Activated CD4-positive, CD25-positive, alpha-beta regulatory T cell treated with anti-CD3 and anti-CD28 coated beads, Interleukin-2, amount 50 U/mL, for 72 hours (primary cell): ENCODE results near the gene SCN4A.
A peak's percentile ranks its signal among the peaks of the same experiment; 100 is the strongest.
"Not testable (repeated sequence)": the region's sequence is repeated elsewhere in the genome, so short reads cannot be mapped to it uniquely, and the experiment has no call there.

Experiments used
- DNase-seq: peaks from one replicate; pipeline ENCODE4 v3.0.0; 2021

The SCN4A gene

DNA sequence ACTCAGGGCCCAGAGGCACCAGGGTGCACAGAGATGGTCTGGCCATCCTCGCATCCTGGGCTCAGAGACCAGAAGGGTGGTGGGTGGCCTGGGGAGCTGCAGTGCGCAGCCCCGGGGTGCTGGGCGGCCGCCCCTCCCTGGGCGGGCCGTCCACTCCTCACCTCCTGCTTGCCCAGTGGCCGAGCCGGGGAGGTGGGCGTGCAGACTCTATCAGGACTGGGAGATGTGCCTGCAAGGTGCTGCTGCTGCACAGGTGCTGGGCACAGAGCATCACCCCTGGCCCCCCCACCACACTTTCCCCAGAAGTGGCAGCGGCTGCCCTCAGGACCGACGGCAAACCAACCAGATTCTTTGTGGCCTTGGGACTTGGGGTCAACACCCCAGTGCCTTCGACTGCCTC lies at the start of gene SCN4A:
SCN4A (minus strand) TSS at position 123 of the 400 bp plus-strand sequence; CDS start at position 46, 77 bp downstream.
- DNase-seq = no peak

DNA sequence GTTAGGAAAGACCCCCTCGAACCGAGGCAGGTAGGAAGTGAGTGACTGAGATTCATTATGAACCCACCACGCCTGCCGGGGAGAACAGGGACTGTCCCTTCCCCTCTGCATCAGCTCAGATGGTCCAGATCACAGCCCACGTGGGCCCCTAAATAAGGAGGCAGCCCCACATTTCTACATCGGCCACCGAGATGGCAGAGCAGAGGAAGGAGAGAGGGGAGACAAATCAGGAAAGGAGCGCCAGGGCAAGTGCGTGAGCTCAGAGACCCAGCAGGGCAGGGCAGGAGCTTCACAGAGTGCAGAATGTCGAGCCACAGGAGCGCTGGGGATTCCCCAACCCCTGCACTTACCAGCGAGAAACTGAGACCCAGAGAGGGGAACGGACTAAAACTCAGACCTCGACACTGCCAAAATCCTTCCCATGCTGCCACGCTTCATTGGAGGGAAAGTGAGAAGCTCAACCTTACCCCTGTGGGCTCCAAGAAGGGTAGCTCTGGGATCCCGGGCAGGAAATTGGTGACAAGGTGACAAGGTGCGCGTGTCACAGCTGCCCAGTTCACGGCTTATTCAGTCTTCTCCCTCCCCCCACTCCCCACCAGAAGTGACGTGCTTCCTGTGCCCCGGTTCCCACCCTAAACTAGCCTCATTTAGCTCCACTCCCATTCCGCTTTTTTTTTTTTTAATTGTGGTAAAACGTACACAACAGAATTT lies 47.5 kb upstream of the SCN4A start, which contains the start of gene ICAM2:
ICAM2 (minus strand) TSS at position 578 of the 711 bp plus-strand sequence. CDS start 13,942 bp downstream, outside the sequence.
- DNase-seq = peak; percentile 74

DNA sequence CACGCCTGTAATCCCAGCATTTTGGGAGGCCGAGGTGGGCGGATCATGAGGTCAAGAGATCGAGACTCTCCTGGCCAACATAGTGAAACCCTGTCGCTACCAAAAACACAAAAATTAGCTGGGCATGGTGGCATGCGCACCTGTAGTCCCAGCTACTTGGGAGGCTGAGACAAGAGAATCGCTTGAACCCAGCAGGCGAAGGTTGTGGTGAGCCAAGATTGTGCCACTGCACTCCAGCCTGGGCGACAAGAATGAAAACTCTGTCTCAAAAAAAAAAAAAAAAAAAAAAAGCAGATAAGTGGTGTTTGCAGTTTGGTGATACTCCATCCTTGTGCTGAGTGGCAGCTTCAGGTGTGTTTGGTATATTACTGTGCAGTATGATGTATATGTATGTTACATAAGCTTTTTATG lies 46.8 kb upstream of the SCN4A start:
- DNase-seq = not testable (repeated sequence)

DNA sequence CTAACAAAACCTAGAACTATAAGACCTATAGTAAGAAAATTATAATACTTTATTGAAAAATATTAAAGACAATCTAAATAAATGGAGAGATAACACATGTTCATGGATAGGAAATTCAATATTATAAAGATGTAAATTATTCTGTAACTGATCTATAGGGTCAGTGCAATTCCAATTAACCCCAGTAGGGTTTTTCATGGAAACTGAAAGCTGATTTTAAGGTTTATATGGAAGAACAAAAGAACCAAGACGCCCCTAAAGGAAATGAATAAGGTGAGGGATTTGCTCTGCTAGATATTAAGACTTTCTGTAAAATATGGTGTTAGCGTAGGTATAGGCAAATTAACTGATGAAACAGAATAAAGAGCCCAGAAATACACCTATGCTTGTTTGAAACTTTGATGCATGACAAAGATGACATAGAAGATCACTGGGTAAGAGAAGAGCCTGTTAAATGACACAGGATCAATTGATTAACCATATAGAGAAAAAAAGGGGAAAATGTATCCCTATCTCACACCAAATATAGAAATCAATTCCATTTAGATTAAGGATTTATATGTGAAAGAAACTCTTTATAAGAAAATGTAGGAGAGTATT lies 44.8 kb upstream of the SCN4A start:
- no peak for DNase-seq

DNA sequence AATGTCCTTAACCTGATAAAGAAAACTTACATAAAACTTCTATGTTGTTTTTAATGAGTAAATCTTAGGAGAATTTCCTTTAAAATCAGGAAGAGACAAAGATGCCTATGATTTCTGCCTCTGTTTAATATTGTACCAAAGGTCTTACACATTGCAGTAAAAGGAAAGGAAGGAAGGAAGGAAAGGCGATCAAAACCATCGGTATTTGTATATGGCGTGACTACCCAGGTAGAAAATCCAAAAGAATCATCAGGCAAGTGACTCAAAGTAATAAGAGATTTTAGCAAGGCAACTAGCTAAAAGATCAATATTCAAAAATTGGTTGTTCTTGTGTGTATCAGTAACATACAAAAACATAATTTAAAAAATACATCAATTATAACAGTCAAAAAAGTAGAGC lies 44.3 kb upstream of the SCN4A start:
- DNase-seq = no peak

DNA sequence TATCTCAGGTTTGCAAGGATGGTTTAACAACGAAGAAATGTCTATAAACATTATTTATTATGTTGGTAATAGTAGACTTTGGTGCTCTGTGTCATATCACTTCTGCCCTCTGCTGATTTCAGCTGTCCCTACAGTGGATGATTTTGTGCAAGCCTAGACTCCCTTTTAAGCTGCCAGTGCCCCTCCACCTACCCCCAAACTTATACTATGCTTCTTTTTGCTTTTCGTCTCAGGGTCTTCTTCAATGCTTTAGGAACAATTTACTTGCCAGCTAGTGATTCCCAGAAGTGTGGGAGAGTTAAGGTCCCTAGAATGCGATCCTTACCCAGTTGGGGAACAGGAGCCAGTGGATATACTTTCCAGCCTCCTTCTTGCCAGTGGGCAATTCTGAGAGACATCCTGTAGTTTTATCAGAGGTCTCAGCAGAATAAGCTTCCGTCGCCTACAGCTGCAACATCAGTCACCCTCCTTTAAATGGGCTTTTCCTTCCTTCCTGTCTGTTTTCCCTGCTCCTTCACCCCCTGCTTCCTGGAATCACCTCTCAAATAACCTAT lies 43.6 kb upstream of the SCN4A start:
- no peak for DNase-seq

DNA sequence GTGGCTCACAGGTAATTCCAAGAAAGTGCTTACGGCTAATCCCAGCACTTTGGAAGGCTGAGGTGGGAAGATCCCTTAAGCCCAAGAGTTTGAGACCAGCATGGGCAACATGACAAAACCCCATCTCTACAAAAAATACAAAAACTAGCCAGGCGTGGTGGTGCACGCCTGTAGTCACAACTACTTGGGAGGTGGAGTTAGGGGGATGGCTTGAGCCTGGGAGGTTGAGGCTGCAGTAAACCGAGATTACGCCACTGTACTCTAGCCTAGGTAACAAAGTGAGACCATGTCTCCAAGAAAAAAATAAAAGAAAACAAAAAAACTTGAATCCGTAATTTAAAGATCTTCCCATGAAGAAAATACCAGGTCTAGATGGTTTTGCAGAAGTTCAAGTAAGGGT lies 42.7 kb upstream of the SCN4A start:
- DNase-seq = no peak

DNA sequence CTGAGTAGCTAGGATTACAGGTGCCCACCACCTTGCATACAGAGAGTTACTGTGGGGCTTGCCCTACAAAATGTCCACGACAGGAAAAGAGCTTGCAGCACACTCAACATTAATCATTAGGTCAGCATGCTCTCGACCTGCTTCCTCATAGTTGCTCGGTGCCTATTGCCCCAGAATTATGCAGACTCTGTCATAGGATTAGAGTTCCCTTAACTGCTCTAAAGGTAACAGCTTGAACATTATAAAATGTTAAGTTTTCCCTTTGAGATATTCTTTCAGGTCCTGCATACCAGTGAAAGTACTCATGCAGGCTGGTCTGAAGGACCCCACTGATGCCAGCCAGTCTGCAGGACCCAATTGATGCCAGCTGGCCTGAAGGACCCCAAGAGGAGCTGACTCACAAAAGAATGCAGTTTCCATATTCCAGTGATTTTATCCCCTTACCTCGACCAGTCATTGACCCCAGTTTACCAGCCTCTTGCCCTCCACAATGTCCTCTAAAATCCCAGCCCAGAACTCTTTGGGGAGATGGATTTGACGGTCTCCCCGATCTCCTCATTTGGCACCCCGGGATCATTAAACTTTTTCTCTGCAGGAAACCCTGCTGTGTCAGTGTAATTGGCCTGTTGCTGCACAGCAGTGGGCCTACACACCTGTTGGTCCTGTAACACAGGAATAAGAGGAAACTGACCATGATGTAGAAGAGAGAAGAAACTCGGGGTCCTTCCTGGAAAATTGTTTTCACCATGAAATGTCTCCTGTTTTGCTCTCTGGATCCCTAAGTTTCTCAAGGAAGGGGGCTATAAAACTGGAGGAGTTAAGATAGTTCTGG lies 37.1 kb upstream of the SCN4A start:
- peak; percentile 20 for DNase-seq

DNA sequence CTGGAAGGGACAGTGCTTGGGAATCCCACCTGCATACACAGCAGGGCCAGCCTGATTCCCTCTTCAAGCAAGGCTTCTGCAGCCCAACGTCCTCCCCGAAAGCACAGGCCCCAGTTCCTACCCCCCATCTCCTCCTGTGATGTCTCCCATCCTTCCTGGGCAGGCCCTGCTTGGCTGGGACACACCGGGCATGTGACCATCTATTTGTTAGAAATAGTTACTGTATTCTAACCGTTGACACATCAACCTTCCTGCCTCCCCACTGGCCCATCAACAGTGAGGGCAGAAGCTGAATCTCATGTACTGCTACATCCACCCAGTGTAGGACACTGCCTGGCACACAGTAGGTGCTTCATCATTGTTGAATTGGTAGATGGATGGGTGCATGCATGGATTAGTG lies 36.1 kb upstream of the SCN4A start:
- no peak for DNase-seq

DNA sequence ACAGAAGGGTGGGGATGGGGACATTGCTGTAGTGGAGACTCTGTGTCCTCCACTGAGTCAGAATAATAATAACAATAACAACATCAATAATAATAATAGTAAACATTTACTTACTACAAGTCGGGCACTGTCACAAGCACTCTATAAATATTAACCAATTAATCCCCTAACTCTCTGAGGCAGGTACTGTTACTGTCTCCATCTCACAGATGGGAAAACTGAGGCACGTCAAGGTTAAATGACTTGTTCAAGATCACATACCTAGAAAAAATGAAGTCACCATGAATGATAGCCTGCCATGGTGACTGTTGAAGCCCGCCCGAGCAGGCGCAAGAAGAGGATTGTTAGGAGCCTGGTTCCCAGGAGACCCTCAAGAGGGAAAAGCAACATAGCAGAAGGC lies 35.6 kb upstream of the SCN4A start:
- peak; percentile 6 for DNase-seq

DNA sequence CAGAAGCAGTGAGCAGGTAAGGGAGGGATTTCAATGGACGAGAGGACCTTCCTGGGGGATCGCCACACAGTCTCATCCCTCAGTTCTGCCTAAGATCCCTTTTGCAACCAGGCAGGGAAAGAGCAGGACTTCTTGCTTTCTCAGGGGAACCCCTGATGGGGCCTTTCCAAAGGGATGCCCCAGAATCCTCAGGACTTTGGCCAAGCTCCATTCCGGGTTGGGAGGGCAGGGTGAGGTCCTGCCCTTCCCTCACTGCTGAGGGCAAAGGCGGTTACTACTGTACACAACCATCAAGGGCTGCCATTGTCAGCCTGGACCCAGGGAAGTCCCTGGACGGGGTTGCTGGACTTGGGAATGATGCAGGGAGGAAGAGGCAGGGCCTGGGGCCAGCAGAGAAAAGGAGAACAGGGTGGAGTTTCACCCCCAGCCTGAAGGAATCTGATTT lies 35.1 kb upstream of the SCN4A start:
- DNase-seq = peak; percentile 17

DNA sequence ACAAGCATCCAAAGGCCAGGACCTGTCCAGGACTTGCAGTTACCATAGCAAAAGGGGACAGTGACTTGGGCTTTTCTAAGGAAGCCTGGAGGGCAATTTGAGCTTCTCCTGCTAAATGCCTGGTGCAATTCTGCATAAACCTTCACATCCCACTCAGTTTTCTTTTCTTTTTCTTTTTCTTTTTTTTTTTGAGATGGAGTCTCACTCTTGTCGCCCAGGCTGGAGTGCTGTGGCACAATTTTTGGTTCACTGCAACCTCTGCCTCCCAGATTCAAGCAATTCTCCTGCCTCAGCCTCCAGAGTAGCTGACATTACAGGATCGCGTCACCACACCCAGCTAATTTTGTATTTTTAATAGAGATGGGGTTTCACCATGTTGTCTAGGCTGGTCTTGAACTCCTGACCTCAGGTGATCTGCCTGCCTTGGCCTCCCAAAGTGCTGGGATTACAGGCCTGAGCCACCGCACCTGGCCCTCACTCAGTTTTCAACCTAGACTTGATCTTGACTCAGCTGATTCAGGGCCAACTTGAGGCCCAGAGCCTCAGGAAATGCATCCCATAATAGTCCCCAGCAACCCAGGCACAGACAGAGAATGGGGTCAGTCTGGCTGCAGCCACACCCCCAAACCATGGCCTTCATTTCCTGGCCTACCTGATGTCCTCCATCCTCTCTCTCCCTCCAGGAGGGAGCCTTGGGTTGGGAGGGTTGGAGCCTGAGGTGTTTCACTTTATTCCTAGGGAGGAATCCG lies 34.5 kb upstream of the SCN4A start:
- not testable (repeated sequence) for DNase-seq

DNA sequence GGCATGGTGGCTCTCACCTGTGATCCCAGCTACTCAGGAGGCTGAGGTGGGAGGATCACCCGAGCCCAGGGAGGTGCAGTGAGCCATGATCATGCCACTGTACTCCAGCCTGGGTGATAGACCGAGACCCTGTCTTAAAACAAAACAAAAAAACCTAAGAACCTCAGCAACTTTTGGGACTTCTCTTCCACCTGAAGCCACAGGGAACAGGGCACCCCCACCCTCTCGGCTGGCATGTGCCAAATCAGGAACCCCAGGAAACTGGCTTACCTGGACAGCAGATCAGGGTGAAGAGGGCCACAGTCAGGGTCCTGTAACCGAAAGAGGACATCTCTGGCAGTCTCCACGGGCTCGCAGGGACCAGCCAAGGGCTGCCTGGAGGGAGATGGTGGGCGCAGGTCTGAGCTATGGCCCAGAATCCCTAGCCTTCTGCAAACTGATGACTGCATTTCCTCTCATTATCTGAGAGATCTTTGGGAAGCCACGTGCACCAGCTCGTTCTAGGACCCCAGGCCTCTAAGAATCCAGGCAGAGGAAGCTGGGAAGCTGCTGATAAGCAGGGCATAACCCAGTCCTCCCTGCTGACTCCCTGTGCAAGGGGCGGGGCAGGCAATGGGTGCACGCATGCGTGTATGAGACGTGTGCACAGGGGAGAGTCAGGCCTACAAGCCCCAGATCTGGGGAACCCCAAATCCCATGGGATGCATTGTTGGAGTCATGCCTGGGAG lies 33.8 kb upstream of the SCN4A start:
- peak; percentile 14 for DNase-seq

DNA sequence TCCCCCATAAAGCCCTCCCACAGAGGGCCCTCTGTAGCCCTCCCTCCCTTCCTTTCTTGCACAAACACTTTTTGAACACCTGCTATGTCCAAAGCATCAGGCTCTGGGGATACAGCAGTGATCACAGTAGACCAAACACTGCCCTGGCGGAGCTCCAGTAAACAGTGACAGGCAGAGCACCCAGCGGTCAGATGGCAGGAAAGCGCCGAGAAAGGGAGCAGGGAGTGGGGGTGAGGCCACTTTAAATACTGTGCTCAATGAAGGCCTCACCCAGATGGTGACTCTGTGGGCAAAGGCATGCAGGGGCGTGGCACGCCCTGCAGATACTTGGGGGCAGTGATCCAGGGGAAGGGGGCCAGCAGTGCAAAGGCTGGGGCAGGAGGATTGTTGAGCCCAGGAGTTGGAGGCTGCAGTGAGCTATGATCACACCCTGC lies 33.0 kb upstream of the SCN4A start:
- DNase-seq = no peak

DNA sequence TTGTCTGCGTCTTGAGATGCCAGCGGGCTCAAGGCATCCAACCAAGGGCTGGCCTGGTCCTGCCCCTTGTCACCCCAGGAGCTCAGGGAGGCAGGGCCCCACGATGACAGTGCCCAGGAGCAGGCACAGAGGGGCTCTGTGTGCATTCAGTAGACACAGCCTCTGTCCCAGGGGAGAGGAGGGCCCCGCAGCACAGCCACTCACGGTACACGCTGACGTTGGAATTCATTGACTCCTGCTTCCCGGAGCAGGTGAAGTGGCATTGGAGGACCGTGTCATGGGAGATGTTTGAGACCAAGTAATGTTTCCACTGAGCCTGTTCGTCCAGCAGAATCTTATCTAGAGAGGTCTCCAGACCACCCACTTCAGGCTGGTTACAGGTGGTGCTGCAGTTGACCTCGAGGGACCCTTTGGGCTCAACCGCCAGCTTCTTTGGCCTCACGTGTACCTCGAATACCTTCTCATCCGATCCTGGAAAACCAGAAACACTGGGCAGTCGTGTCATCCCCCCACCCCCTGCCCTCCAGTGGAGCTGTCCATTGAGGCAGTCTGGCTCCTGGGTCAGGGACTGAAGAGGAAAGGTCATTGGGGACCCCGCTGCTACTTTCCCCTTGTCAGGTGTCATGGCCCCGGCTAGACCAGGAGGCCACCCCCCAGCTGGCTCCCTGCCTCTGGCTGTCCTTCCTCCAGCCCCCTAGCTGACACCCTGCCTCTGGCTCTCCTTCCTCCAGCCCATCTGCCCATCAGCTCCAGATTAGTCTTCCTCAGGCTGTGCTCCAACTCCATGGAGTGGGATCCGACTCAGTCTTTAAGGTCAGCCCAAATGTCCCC lies 32.4 kb upstream of the SCN4A start:
- DNase-seq = peak; percentile 23

DNA sequence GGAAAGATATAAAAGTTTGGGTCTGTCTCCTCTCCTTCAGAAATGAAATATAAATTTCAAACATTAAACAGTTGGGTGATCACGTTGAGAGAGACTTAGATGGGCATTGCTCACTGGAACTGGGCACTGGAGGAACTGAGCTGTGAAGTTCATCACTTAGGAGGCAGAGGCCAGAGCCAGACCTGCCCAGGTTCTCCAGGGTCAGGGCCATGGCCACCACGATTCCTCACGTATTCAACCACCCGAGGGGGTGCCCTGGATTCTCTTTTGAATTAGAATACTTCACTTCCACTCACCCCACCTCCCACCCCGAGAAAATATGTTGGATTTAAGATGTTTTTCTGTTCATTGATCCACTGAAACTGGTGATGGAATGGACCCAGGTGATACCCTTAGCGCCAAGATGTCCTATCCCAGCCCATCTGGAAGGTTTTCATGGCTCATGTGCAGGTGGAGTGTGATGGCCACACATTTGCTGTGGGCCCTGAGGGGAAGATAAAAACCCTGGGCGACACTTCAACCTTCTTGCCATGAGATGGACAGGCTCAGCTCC lies 31.6 kb upstream of the SCN4A start:
- no peak for DNase-seq

DNA sequence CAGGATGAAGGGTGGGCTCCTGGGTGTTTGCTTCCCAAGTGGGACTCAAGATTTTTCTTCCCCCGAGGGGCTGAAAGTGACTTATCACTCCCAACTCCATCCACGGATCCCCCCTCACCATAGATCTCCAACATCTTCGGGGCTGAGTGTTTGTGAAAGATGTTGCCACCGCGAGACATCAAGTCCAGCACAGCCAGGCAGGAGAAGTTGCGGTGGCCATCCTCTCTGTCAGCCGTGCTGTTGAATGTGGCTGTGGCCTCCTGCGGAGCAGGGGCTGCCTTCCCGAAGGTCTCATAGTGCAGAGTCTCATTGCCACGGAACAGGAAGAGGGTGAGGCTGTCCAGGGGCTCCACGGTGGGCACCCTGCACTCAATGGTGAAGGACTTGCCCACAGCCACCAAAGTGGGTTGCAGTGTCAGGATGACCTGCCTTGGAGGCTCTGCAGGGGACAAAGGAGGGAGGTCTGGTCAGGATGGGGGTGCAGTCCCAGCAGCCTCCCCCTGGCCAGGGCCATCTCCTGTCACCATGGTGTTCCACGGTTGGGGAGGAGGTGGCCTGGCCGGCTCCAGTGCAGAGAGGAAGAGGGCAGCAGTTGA lies 30.9 kb upstream of the SCN4A start:
- peak; percentile 26 for DNase-seq

DNA sequence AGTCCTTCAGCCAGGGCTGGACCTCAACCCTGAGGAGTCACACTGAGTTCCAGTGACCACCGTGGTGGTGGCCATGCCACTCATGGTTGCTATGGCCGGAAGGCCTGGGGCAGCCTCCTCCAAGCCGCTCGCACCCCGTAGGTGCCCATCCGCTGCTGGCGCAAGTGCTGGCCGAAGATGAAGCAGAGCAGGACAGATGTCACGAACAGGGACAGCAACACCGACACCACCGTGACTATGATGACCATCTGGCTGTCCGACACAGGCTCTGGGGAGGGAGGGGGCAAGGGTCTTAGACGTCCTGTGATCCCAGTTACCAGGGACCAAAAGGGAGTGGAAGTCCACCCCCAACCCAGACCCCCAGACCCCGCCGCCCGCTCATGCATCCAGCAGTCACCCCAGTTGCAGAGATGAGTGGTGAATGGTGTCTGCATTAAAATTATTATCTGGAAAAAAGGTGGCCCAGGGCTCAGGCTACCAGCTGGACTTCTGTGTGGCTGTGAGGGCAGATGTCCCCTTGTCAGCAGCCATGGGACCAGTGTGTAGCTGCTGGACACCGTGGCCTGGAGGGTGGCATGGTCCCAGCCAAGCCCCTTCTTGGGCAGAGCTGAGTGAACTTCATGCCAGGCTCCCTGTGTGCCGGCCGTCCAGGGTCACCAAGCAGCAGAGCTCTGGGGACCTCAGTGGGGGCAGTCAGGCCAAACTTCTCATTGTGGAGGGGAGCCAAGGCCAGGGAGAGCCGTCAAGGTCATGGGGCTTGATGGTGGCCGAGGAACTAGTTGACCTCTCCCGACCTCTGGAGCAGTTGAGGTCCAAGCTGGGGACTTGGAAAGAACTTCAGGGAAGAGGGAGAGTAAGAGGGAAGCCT lies 30.2 kb upstream of the SCN4A start:
- peak; percentile 27 for DNase-seq
